Erythroblast (primary cell): Measurements from ENCODE around the gene SYT3.
A peak's percentile ranks its signal among the peaks of the same experiment; 100 is the strongest.

Experiments used
- DNase-seq, 2 experiments: peaks; one replicate each; lab custom pipeline; 2025; lab: John Stamatoyannopoulos, UW
- GATA1 ChIP-seq: IDR thresholded peaks from 2 replicates; pipeline ENCODE4 v1.6.1; 2011; ENCODE audit warnings: low read depth, mild to moderate bottlenecking, control low read depth, low read length, moderate library complexity
- POLR2A ChIP-seq: IDR thresholded peaks from 2 replicates; pipeline ENCODE4 v1.6.1; 2011; ENCODE audit warnings: mild to moderate bottlenecking, low read length

The SYT3 gene

GRCh38 chr19:50657222-50657669, 17.6 kb upstream of the SYT3 start:
- DNase-seq = no peak
- TF ChIP-seq POLR2A (no peak), GATA1 (no peak)

GRCh38 chr19:50654882-50655281, 15.2 kb upstream of the SYT3 start:
- no peak for DNase-seq
- no peak for TF ChIP-seq GATA1
- no peak for TF ChIP-seq POLR2A

- no peak for TF ChIP-seq POLR2A
- no peak for TF ChIP-seq GATA1
- no peak for DNase-seq
Observed at GRCh38 chr19:50652722-50653121, 13.0 kb upstream of the SYT3 start.

GRCh38 chr19:50651174-50651573, 11.5 kb upstream of the SYT3 start:
- TF ChIP-seq POLR2A (no peak), GATA1 (no peak)
- no peak for DNase-seq

GRCh38 chr19:50649433-50650391, 10.0 kb upstream of the SYT3 start, which contains the start of gene C19orf81:
Gene C19orf81 (plus strand): TSS chr19:50649445. CDS start chr19:50649445, 0 bp downstream.
- TF ChIP-seq GATA1 (no peak), POLR2A (no peak)
- peak in 1 of 2 experiments; percentile 22 for DNase-seq

- TF ChIP-seq POLR2A = no peak
- no peak for TF ChIP-seq GATA1
- no peak for DNase-seq
Observed at GRCh38 chr19:50648659-50649058, 9.0 kb upstream of the SYT3 start.

DNA sequence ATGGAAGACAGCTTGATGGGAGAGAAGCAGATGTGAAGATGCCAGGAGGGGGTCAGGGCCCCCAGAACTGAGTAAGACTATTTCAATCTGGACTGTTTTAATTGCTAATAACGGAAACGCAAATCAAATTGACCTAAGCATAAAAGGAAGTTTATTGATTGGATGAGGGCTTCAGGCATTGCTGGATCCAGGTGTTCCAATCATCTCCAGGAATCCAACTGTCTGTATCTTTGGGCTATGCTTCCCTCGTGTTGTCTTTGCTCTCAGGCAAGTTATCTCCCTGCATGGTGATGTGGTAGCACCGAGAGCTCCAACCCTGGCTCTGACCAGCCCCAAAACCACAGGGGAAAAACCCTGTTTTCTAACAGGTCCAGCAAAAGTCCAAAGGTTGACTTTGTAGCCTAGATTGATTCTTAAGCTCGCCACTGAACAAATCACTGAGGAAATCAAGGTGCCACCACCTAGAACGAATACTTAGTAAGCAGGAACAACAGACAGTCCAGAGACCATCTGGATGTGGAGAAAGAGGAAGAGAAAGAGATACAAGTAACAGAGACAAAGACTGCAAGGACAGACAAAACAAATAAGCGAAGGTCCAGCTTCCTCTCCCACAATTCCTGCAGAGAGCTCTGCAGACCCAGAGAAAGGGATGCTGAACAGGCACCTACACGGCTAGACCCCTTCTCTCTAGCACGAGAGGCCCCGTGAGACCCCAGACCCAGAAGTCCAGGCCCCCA, 8.4 kb upstream of the SYT3 start:
- no peak for TF ChIP-seq POLR2A
- TF ChIP-seq GATA1 = no peak
- DNase-seq = no peak

- DNase-seq = no peak
Observed at GRCh38 chr19:50646074-50646807, 6.6 kb upstream of the SYT3 start.

GRCh38 chr19:50645107-50645506, 5.4 kb upstream of the SYT3 start:
- DNase-seq = no peak
- TF ChIP-seq POLR2A = no peak
- no peak for TF ChIP-seq GATA1

More at GRCh38 chr19:50646074-50646807, 6.6 kb upstream of the SYT3 start:
- TF ChIP-seq GATA1 (no peak), POLR2A (no peak)

GRCh38 chr19:50644315-50644915, 4.7 kb upstream of the SYT3 start:
- TF ChIP-seq GATA1 (no peak), POLR2A (no peak)
- no peak for DNase-seq

- no peak for DNase-seq
- no peak for TF ChIP-seq GATA1
Observed at GRCh38 chr19:50640368-50640767, 687 bp upstream of the SYT3 start.

DNA sequence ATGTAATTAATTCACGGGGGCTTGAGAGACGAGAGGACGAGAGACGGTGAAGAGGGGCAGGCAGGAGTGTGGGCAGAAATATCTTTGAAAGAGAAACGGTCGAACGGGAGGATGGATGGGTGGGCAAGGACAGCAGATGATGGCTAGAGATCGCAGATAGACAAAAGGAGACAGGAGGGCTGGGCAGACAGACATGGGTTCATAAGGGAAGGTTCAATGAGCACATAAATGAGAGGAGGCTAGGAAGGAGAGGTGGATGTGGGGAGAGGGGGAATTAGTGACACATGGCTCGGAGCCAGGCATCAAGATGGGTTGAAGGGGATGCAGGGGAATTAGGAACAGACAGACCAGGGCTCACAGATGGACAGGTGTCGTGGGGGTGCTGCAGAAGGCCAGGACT, 1.1 kb downstream of the SYT3 start:
- no peak for DNase-seq
- no peak for TF ChIP-seq POLR2A
- no peak for TF ChIP-seq GATA1

GRCh38 chr19:50636317-50637085, 3.2 kb downstream of the SYT3 start:
- TF ChIP-seq POLR2A (no peak), GATA1 (no peak)
- no peak for DNase-seq
